HepG2 (cell line): ENCODE data around the gene GRM8. TPM values are rescaled to one million over a fixed set of nuclear protein-coding genes. Genes with fewer than 3 reads are reported as not detected.

Experiments used
- ATAC-seq: fragments of 200-7000 bp; cut with Tn5 transposase; 3 replicates; pipeline ENCODE4 v1.9.1; 2020; ENCODE audit warnings: mild to moderate bottlenecking, moderate library complexity
- BruUV-seq: library from RNA; stranded (reverse); fragments of 400-500 nt; replicated peaks from 2 replicates; lab custom pipeline; 2021; lab: Mats Ljungman, UMichigan
- CTCF ChIA-PET: fragments of 300-600 bp; formaldehyde crosslinking; extraction: SDS; loops from one replicate; lab custom pipeline; 2021; ENCODE audit warnings: low total read pairs, inconsistent platforms, low intra/inter-chr PET ratio; lab: Yijun Ruan, JAX
- POLR2A ChIA-PET: fragments of 350-600 bp; sonication (Branson Sonifier 250); formaldehyde crosslinking; loops from one replicate; lab custom pipeline; 2020; ENCODE audit warnings: antibody characterized with exemption, inconsistent platforms; lab: Yijun Ruan, JAX
- DNase-seq: peaks from one replicate; pipeline ENCODE4 v3.0.0-alpha.2; 2015; ENCODE audit warnings: low spot score
- FAIRE-seq: peaks from 3 replicates; lab custom pipeline; 2011; peaks lifted over from hg19 to GRCh38; lab: Jason Lieb, UNC
- H2AFZ ChIP-seq: one replicate; pipeline ENCODE4 v1.6.1; 2011; ENCODE audit warnings: low read length, inconsistent platforms
- H3K27ac ChIP-seq: fragments of 300-600 bp; 3 replicates; pipeline ENCODE4 v1.8.0; 2011; ENCODE audit warnings: mixed run types, mild to moderate bottlenecking, mixed read lengths, low read length, inconsistent platforms; ENCODE audit not compliant: insufficient read depth; ENCODE audit errors: extremely low read length
- H3K27me3 ChIP-seq, 2 experiments: fragments of 200-600 bp in 1 of 2; 2 replicates in 1 of 2; 3 replicates in 1 of 2; pipeline versions ENCODE4 v1.6.0 to v1.8.0; 2011; ENCODE audit warnings: low read length in 2 of 2, mild to moderate bottlenecking in 2 of 2, moderate library complexity in 2 of 2, inconsistent platforms in 1 of 2; ENCODE audit not compliant: insufficient read depth in 2 of 2, control insufficient read depth in 1 of 2
- H3K36me3 ChIP-seq, 2 experiments: fragments of 200-600 bp in 1 of 2; replicated peaks in 1 of 2; 2 replicates in 1 of 2; 3 replicates in 1 of 2; pipeline versions ENCODE4 v1.5.1 to v1.8.0; 2011; ENCODE audit warnings: low read length in 2 of 2, inconsistent platforms in 1 of 2; ENCODE audit not compliant: insufficient read depth in 2 of 2, control insufficient read depth in 1 of 2
- H3K4me1 ChIP-seq: 2 replicates; pipeline ENCODE4 v1.5.1; 2012; ENCODE audit warnings: low read length, inconsistent platforms; ENCODE audit not compliant: insufficient read depth
- H3K4me2 ChIP-seq: 2 replicates; pipeline ENCODE4 v1.6.0; 2011; ENCODE audit warnings: low read depth, low read length, inconsistent platforms
- H3K4me3 ChIP-seq, 3 experiments: fragments of 200-600 bp in 1 of 3; sonication (generic), shearing (Covaris generic) in 1 of 3; replicated peaks in 1 of 3; 2 replicates each; pipeline ENCODE4 v1.5.1; 2011 to 2016; ENCODE audit warnings: low read length in 3 of 3, inconsistent platforms in 2 of 3, low read depth in 2 of 3, mild to moderate bottlenecking in 2 of 3, control low read depth in 1 of 3, mixed read lengths in 1 of 3; ENCODE audit not compliant: insufficient read depth in 1 of 3
- H3K79me2 ChIP-seq: one replicate; pipeline ENCODE4 v1.6.1; 2011; ENCODE audit warnings: low read length, inconsistent platforms; ENCODE audit not compliant: insufficient read depth
- H3K9ac ChIP-seq: 2 replicates; pipeline ENCODE4 v1.6.0; 2011; ENCODE audit warnings: mild to moderate bottlenecking, low read depth, low read length, inconsistent platforms; ENCODE audit not compliant: insufficient read depth
- H3K9me3 ChIP-seq: 2 replicates; pipeline ENCODE4 v1.5.1; 2012; ENCODE audit warnings: mild to moderate bottlenecking, low read length
- H4K20me1 ChIP-seq: 2 replicates; pipeline ENCODE4 v1.6.0; 2011; ENCODE audit warnings: inconsistent platforms, mild to moderate bottlenecking, low read length, moderate library complexity; ENCODE audit not compliant: insufficient read depth
- ARHGAP35 ChIP-seq: sonication (generic); formaldehyde crosslinking; IDR thresholded peaks from 2 replicates; pipeline ENCODE4 v1.9.0; 2022; ENCODE audit warnings: mild to moderate bottlenecking, inconsistent platforms, moderate library complexity, missing genetic modification reagents, borderline replicate concordance
- BCLAF1 ChIP-seq: fragments of 450-650 bp; IDR thresholded peaks from 2 replicates; pipeline ENCODE4 v1.6.1; 2017; ENCODE audit warnings: mild to moderate bottlenecking
- FOXO1 ChIP-seq: sonication (generic); formaldehyde crosslinking; IDR thresholded peaks from 2 replicates; pipeline ENCODE4 v1.4.0; 2020; ENCODE audit warnings: missing genetic modification reagents
- GTF2F1 ChIP-seq: fragments of 150-350 bp; IDR thresholded peaks from 2 replicates; pipeline ENCODE4 v1.6.1; 2014; ENCODE audit warnings: low read length
- IKZF4 ChIP-seq: sonication (generic); formaldehyde crosslinking; IDR thresholded peaks from 2 replicates; pipeline ENCODE4 v1.5.1; 2020; ENCODE audit warnings: borderline replicate concordance, mild to moderate bottlenecking, low read depth, missing genetic modification reagents; ENCODE audit errors: not compliant biosample characterization
- MAX ChIP-seq: IDR thresholded peaks from 2 replicates; pipeline ENCODE4 v1.6.1; 2012; ENCODE audit warnings: inconsistent platforms
- NFE2 ChIP-seq: sonication (generic); formaldehyde crosslinking; IDR thresholded peaks from 2 replicates; pipeline ENCODE4 v1.4.0; 2020; ENCODE audit warnings: missing genetic modification reagents
- RBM22 ChIP-seq: fragments of 200-400 bp; formaldehyde crosslinking; optimal IDR thresholded peaks from 2 replicates; pipeline ENCODE3; 2017; ENCODE audit warnings: mild to moderate bottlenecking, low read length, moderate library complexity
- TBP ChIP-seq: sonication (generic); formaldehyde crosslinking; IDR thresholded peaks from 2 replicates; pipeline ENCODE4 v1.5.0; 2020; ENCODE audit warnings: missing genetic modification reagents
- ZFYVE20 ChIP-seq: sonication (generic); formaldehyde crosslinking; IDR thresholded peaks from 2 replicates; pipeline ENCODE4 v1.8.0; 2023; ENCODE audit warnings: low read depth, mild to moderate bottlenecking, moderate library complexity, missing genetic modification reagents, borderline replicate concordance
- ZNF160 ChIP-seq: sonication (generic); formaldehyde crosslinking; IDR thresholded peaks from 2 replicates; pipeline ENCODE4 v1.8.0; 2022; ENCODE audit warnings: mild to moderate bottlenecking, inconsistent platforms, missing genetic modification reagents
- ZNF30 ChIP-seq: sonication (generic); formaldehyde crosslinking; IDR thresholded peaks from 2 replicates; pipeline ENCODE4 v1.5.0; 2020; ENCODE audit warnings: mild to moderate bottlenecking, missing genetic modification reagents
- ZNF414 ChIP-seq: sonication (generic); formaldehyde crosslinking; IDR thresholded peaks from 2 replicates; pipeline ENCODE4 v1.5.0; 2020; ENCODE audit warnings: missing genetic modification reagents
- ZNF432 ChIP-seq: sonication (generic); formaldehyde crosslinking; IDR thresholded peaks from 2 replicates; pipeline ENCODE4 v1.5.0; 2020; ENCODE audit warnings: missing genetic modification reagents, mild to moderate bottlenecking, borderline replicate concordance
- ZNF563 ChIP-seq: sonication (generic); formaldehyde crosslinking; IDR thresholded peaks from 2 replicates; pipeline ENCODE4 v1.8.0; 2022; ENCODE audit warnings: mild to moderate bottlenecking, moderate library complexity, missing genetic modification reagents
- ZNF740 ChIP-seq: sonication (generic); formaldehyde crosslinking; IDR thresholded peaks from 2 replicates; pipeline ENCODE4 v1.4.0; 2020; ENCODE audit warnings: missing genetic modification reagents
- ZNF879 ChIP-seq: sonication (generic); formaldehyde crosslinking; IDR thresholded peaks from 2 replicates; pipeline ENCODE4 v1.8.1; 2023; ENCODE audit warnings: missing genetic modification reagents
- WGBS: methylation state at CpG from one replicate; pipeline ENCODE4 v1.1.6; 2017; ENCODE audit warnings: low lambda C conversion rate; 5-methylcytosine and 5-hydroxymethylcytosine counted together
- in situ Hi-C: cut with HindIII; loops from 2 replicates; pipeline ENCODE4 v1.10.0; 2017; ENCODE audit warnings: low pct_unique_long_range_greater_than_20kb; ENCODE audit not compliant: extremely low pct_ligation_motif_present
- intact Hi-C: fragments of 100-400 bp; cut with micrococcal nuclease; formaldehyde crosslinking; loops from one replicate; pipeline ENCODE4 v1.10.0; 2022; ENCODE audit not compliant: unreplicated experiment
- polyA plus RNA-seq, 8 experiments: library from polyadenylated mRNA; depleted of rRNA in 3 of 8; stranded (reverse) in 7 of 8; unstranded in 1 of 8; fragments of >200 nt; fragmentation: Illumina TruSeq in 4 of 8; extraction: Trizol in 4 of 8; gene quantifications; 2 replicates each; pipeline versions ENCODE4 v1.2.1 to v1.2.3, GENCODE V29; 2011 to 2016; ENCODE audit warnings: low read depth in 4 of 8, missing spikeins in 1 of 8, mixed read lengths in 1 of 8; ENCODE audit not compliant: insufficient read depth in 1 of 8
- total RNA-seq, 5 experiments: library from RNA; depleted of rRNA; stranded (reverse); fragments of >200 nt; fragmentation: Illumina TruSeq; extraction: Trizol; gene quantifications; 2 replicates each; pipeline ENCODE4 v1.2.3, GENCODE V29; 2016; ENCODE audit warnings: low read depth in 1 of 5
- TF ChIP-seq, protein P1 (sequence below): IDR thresholded peaks from 2 replicates; pipeline ENCODE4 v1.6.1; 2016
- TF ChIP-seq, protein P2 (sequence below): sonication (generic); formaldehyde crosslinking; IDR thresholded peaks from 2 replicates; pipeline ENCODE4 v1.4.0; 2020; ENCODE audit warnings: missing genetic modification reagents

The GRM8 gene
- total and polyA plus RNA-seq, 2 of the 13 experiments (the other 11 are each of a cell fraction or from before 2014, with no cell fraction given), result not detected

DNA sequence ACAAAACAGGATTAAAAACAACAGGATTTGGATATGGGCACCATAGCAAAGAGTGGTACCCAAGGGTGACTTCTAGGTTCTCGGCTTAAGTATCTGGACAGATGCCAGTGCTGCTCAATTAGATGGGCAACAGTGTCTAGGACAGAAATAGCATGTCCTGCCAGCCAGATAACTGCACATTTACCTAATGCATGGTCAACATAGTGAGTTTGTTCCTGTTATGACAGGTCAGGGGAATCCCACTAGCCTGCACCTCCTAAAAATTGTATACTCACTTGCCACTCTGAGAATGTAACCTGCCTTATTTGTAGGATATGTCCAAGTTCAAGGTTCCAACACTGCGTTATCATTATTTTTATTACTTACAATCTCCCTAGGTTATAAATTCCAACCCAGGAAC is 471.7 kb downstream of the GRM8 start (continued):
- TF ChIP-seq, protein P1, sequence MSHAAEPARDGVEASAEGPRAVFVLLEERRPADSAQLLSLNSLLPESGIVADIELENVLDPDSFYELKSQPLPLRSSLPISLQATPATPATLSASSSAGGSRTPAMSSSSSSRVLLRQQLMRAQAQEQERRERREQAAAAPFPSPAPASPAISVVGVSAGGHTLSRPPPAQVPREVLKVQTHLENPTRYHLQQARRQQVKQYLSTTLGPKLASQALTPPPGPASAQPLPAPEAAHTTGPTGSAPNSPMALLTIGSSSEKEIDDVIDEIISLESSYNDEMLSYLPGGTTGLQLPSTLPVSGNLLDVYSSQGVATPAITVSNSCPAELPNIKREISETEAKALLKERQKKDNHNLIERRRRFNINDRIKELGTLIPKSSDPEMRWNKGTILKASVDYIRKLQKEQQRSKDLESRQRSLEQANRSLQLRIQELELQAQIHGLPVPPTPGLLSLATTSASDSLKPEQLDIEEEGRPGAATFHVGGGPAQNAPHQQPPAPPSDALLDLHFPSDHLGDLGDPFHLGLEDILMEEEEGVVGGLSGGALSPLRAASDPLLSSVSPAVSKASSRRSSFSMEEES (CRISPR knock-in tag), result no peak
- TF ChIP-seq TBP, result no peak
- TF ChIP-seq ZFYVE20 (CRISPR knock-in tag), result no peak
- no peak for TF ChIP-seq ZNF160 (CRISPR knock-in tag)
- no peak for TF ChIP-seq ZNF740 (CRISPR knock-in tag)
- TF ChIP-seq ZNF563 (CRISPR knock-in tag), result no peak
- TF ChIP-seq IKZF4, result no peak
- TF ChIP-seq ZNF432, result no peak
- TF ChIP-seq, protein P2, sequence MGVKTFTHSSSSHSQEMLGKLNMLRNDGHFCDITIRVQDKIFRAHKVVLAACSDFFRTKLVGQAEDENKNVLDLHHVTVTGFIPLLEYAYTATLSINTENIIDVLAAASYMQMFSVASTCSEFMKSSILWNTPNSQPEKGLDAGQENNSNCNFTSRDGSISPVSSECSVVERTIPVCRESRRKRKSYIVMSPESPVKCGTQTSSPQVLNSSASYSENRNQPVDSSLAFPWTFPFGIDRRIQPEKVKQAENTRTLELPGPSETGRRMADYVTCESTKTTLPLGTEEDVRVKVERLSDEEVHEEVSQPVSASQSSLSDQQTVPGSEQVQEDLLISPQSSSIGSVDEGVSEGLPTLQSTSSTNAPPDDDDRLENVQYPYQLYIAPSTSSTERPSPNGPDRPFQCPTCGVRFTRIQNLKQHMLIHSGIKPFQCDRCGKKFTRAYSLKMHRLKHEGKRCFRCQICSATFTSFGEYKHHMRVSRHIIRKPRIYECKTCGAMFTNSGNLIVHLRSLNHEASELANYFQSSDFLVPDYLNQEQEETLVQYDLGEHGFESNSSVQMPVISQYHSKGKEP (CRISPR knock-in tag), result no peak

DNA sequence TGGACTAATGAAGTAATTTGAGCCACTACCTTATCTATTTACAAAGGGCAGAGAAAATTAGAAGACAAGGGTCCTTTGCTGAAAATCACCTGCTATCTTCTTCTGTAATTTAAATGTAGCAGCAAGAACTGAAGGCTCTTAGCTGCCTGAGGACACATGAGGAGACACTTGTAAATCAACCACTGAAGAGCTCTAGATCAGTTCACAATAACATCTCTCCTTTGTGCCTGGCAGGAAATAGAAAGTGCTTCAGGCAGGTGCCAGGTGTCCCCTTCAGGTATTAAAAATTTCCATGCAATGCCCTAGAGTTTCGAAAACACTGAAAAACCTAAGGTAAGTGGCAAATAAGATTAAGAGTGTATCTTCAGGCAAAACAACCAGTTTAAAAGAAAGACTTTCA is 474.6 kb downstream of the GRM8 start:
- H3K4me1 ChIP-seq, result no peaks in the 10 kb centered on the region
- H3K27me3 ChIP-seq, result no peaks in the 10 kb centered on the region
- no peaks in the 10 kb centered on the region for H3K36me3 ChIP-seq
- no peak for ATAC-seq
- no peak overlapping the region for H2AFZ ChIP-seq
- DNase-seq, result no peak
- H3K79me2 ChIP-seq, result no peaks in the 10 kb centered on the region
- ChIA-PET POLR2A (no interaction called here), CTCF (no interaction called here)
- intact Hi-C loops, result no loop called here
- no peak overlapping the region for H3K27ac ChIP-seq
- in situ Hi-C loops, result no loop called here
- no peak for FAIRE-seq
- H4K20me1 ChIP-seq, result no peaks in the 10 kb centered on the region
- no peak overlapping the region for H3K4me3 ChIP-seq
- H3K9me3 ChIP-seq, result no peaks in the 10 kb centered on the region
- no peak overlapping the region for H3K4me2 ChIP-seq
- no peak overlapping the region for H3K9ac ChIP-seq
- WGBS, result 0% methylated on average over 1 of the region's 1 CpG
- BruUV-seq, result no TSS peak
- no peak for TF ChIP-seq RBM22
- TF ChIP-seq NFE2 (CRISPR knock-in tag), result no peak
- no peak for TF ChIP-seq FOXO1 (CRISPR knock-in tag)
- no peak for TF ChIP-seq BCLAF1
- TF ChIP-seq ARHGAP35 (CRISPR knock-in tag), result no peak
- TF ChIP-seq ZNF414 (CRISPR knock-in tag), result no peak
- no peak for TF ChIP-seq ZNF30 (CRISPR knock-in tag)
- TF ChIP-seq MAX, result no peak
- no peak for TF ChIP-seq GTF2F1
- TF ChIP-seq ZNF879, result no peak
